Upper lobe of right lung (tissue), 1 donor: ENCODE measurements around the gene DOK6. TPM values are rescaled to one million over a fixed set of nuclear protein-coding genes. Genes with fewer than 3 reads are reported as not detected.

Experiments
- ATAC-seq: fragments of 200-7000 bp; cut with Tn5 transposase; one replicate; pipeline ENCODE4 v1.9.1; 2020; ENCODE audit warnings: mild to moderate bottlenecking, moderate library complexity
- DNase-seq: peaks from one replicate; pipeline ENCODE4 v3.0.0-alpha.2; 2020
- H3K27ac ChIP-seq: fragments of 200-600 bp; one replicate; pipeline ENCODE4 v1.8.0; 2022
- H3K27me3 ChIP-seq: fragments of 200-600 bp; one replicate; pipeline ENCODE4 v1.8.0; 2022; ENCODE audit warnings: mild to moderate bottlenecking
- H3K36me3 ChIP-seq: fragments of 200-600 bp; one replicate; pipeline ENCODE4 v1.8.0; 2022
- H3K4me1 ChIP-seq: fragments of 200-600 bp; one replicate; pipeline ENCODE4 v1.8.0; 2022
- H3K4me3 ChIP-seq: fragments of 200-600 bp; one replicate; pipeline ENCODE4 v1.8.0; 2022; ENCODE audit warnings: mild to moderate bottlenecking
- H3K9me3 ChIP-seq: fragments of 200-600 bp; one replicate; pipeline ENCODE4 v1.8.0; 2022
- intact Hi-C: fragments of 100-400 bp; cut with DNase I; formaldehyde crosslinking; loops from one replicate; pipeline ENCODE4 v1.11.0; 2022
- total RNA-seq: library from RNA; stranded (reverse); fragmentation: NEBNext Ultra II Directional; extraction: Animal tissue kit (Norgen Biotek cat#: 25700); gene quantifications from one replicate; pipeline ENCODE4 v1.2.1, GENCODE V29; 2021
- TF ChIP-seq, protein P1 (sequence below): fragments of 200-600 bp; IDR thresholded peaks from one replicate; pipeline ENCODE4 v1.8.0; 2022; ENCODE audit warnings: antibody characterized with exemption
- donor health status: DM: no; HTN: yes; CAD: no; lungs with severe emphysema.

DOK6 gene
- total RNA-seq, 1 donor from 2014 or later: 5.9 TPM

DNA sequence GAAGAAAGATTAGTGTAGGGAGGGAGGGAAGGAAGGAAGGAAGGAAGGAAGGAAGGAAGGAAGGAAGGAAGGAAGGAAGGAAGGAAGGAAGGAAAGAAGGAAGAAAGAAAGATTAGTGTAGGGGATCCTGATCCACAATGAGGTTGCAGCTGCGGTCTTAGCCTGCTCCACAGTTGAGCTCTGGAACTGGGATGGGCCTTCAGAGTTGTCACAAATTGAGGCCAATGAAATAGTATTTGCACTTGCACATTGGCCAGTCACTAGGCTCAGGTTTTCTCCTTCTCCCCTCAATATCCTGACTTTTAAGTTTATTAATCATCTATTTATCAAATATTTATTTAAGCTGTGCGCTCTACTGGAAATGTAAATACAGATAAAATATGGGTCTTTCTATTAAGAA, 34.3 kb downstream of the DOK6 start:
- Histone ChIP-seq H3K36me3 (no peaks in the 10 kb centered on the region), H3K4me3 (no peak overlapping the region), H3K27me3 (no peaks in the 10 kb centered on the region), H3K9me3 (no peaks in the 10 kb centered on the region), H3K4me1 (no peaks in the 10 kb centered on the region), H3K27ac (no peak overlapping the region)
- ATAC-seq (no peak), DNase-seq (no peak)
- intact Hi-C loops: no loop called here
- TF ChIP-seq, protein P1, sequence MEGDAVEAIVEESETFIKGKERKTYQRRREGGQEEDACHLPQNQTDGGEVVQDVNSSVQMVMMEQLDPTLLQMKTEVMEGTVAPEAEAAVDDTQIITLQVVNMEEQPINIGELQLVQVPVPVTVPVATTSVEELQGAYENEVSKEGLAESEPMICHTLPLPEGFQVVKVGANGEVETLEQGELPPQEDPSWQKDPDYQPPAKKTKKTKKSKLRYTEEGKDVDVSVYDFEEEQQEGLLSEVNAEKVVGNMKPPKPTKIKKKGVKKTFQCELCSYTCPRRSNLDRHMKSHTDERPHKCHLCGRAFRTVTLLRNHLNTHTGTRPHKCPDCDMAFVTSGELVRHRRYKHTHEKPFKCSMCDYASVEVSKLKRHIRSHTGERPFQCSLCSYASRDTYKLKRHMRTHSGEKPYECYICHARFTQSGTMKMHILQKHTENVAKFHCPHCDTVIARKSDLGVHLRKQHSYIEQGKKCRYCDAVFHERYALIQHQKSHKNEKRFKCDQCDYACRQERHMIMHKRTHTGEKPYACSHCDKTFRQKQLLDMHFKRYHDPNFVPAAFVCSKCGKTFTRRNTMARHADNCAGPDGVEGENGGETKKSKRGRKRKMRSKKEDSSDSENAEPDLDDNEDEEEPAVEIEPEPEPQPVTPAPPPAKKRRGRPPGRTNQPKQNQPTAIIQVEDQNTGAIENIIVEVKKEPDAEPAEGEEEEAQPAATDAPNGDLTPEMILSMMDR: no peak

DNA sequence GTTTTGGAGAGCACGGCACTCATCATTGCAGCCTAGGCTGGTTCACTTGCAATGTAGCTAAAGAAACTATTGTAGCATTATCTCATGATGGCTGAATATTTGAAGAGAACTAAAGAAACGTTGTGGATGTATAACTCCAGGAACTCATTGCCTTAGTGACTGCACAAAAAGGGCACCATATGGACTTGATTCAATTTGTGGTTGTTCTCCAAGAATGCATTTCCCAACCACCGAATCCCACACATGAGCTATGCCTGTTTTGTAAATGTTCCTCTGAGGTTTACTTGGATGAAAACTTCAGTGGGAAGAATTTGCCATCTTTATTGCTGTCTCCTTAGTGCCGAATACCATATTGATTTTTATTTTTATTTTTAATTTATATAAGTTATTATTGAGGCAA, 43.5 kb downstream of the DOK6 start:
- no peak overlapping the region for H3K27ac ChIP-seq
- intact Hi-C loops: no loop called here
- no peak for ATAC-seq

DNA sequence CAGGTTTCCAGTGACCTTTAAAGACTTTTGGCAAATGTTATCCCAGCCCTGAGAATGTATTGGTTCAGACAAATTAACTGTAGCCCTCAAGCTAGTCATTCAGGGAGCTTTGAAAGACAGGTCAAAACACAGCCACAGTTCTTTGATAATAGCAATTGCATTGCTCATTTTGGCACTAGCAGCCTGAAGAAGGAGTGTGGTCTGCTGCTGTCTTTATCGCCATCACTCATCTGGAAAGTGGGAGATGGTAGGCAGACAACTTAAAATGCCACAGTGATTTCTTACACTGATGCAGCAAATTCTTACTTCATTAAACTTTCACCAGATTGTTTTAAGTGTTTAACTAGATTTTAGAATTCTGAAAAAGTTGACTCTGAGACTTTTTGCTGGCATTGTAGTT, 47.2 kb downstream of the DOK6 start:
- DNase-seq: no peak
- H3K4me3 ChIP-seq: no peak overlapping the region
- intact Hi-C loops: no loop called here
- TF ChIP-seq, protein P1: no peak
- H3K4me1 ChIP-seq: no peaks in the 10 kb centered on the region
- no peaks in the 10 kb centered on the region for H3K36me3 ChIP-seq
- no peaks in the 10 kb centered on the region for H3K9me3 ChIP-seq
- ATAC-seq: no peak
- no peaks in the 10 kb centered on the region for H3K27me3 ChIP-seq
- H3K27ac ChIP-seq: no peak overlapping the region

More for the DNA sequence above, 43.5 kb downstream of the DOK6 start:
- Histone ChIP-seq H3K36me3 (no peaks in the 10 kb centered on the region), H3K27me3 (no peaks in the 10 kb centered on the region), H3K4me3 (no peak overlapping the region), H3K9me3 (no peaks in the 10 kb centered on the region), H3K4me1 (no peaks in the 10 kb centered on the region)
- TF ChIP-seq, protein P1: no peak
- no peak for DNase-seq

DNA sequence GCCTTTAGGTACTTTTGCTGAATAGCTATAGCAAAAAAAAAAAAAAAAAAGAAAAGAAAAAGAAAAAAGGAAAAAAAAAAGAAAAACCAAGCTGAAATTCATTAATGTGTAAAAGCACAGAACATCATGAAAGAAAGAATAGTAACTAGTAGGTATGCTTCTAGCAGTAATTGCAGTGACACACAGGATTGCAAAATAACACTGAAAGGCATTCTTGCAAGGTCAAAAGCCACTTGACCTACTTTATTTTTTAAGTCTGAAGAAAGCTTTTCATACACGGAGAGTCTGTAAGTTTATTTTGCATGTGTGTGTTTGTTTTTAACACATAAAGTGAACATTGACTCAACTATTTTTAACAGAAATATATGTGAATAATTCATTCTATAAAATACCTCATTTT, 54.4 kb downstream of the DOK6 start:
- intact Hi-C loops: no loop called here
- DNase-seq (no peak), ATAC-seq (no peak)
- H3K4me1 ChIP-seq: no peaks in the 10 kb centered on the region
- H3K36me3 ChIP-seq: no peaks in the 10 kb centered on the region
- H3K9me3 ChIP-seq: no peaks in the 10 kb centered on the region
- H3K4me3 ChIP-seq: no peak overlapping the region
- H3K27ac ChIP-seq: no peak overlapping the region
- H3K27me3 ChIP-seq: no peaks in the 10 kb centered on the region
- TF ChIP-seq, protein P1: no peak

DNA sequence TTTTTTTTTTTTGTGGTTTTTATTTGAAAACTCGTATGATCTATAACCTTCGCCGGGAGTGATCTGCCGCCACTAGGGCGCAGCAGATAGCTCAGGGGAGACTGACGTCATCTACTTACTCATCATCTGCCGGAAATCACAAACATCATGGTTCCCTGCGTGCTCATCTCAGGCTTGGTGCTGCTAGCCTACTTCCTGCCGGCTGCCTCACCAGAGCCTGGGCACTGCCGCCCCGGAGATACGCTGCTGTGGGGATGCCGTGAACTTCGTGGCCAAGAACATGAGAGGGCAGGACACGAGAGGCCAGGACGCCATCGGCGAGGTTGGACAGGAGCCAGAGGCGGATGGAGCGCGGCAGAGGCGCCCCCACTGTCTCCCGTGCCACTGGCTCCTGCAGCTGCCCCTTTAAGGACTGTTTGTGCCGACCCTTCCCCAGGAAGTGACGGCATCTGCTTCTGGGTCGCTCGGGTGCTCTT, 68.8 kb downstream of the DOK6 start:
- no peak overlapping the region for H3K27ac ChIP-seq
- TF ChIP-seq, protein P1: peak; percentile 14
- H3K27me3 ChIP-seq: no peaks in the 10 kb centered on the region
- no peaks in the 10 kb centered on the region for H3K36me3 ChIP-seq
- intact Hi-C loops: no loop called here
- ATAC-seq (no peak), DNase-seq (no peak)
- no peaks in the 10 kb centered on the region for H3K4me1 ChIP-seq
- H3K4me3 ChIP-seq: no peak overlapping the region
- H3K9me3 ChIP-seq: no peaks in the 10 kb centered on the region

DNA sequence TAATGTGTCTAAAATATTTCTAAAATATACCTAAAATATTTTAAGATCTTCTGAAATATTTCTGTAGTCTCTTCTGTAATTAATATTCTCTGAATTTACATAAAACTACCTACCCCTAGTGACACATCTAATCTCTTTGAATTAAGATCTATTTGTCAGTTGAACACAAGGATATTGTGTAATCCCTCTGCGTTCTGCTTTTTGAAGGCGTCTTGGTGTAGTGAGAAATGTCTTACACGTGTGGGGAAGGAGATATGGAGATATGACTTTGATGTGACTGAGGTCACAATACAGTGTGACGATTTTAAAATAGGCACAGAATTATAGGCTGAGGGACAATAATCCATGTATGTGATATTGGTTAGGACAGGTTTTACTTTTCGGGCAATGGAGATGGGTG, 79.8 kb downstream of the DOK6 start:
- Histone ChIP-seq H3K36me3 (no peaks in the 10 kb centered on the region), H3K4me1 (no peaks in the 10 kb centered on the region), H3K9me3 (no peaks in the 10 kb centered on the region), H3K4me3 (no peak overlapping the region), H3K27me3 (no peaks in the 10 kb centered on the region), H3K27ac (no peak overlapping the region)
- ATAC-seq (no peak), DNase-seq (no peak)
- TF ChIP-seq, protein P1: no peak
- intact Hi-C loops: no loop called here
